Neural cell (in vitro differentiated cells): ENCODE results near the gene MST1. TPM values are rescaled to one million over a fixed set of nuclear protein-coding genes. Genes with fewer than 3 reads are reported as not detected.

Source experiments
- H2AFZ ChIP-seq: fragments of 200-600, 300-800 bp; sonication (generic), shearing (Covaris generic); 2 replicates; pipeline ENCODE4 v1.6.0; 2014; ENCODE audit warnings: low read depth, mild to moderate bottlenecking, antibody characterized with exemption, low read length, moderate library complexity
- H3F3A ChIP-seq: fragments of 200-600 bp; shearing (Covaris generic); 2 replicates; pipeline ENCODE4 v1.6.1; 2016; ENCODE audit warnings: mild to moderate bottlenecking, moderate library complexity, mixed read lengths, antibody characterized with exemption, low read length; ENCODE audit not compliant: insufficient read depth, poor library complexity, severe bottlenecking
- H3K27ac ChIP-seq: fragments of 200-600, 300-800 bp; sonication (generic), shearing (Covaris generic); 2 replicates; pipeline ENCODE4 v1.5.1; 2014; ENCODE audit warnings: mild to moderate bottlenecking, low read length, moderate library complexity
- H3K27me3 ChIP-seq: fragments of 300-800, 200-600 bp; sonication (generic), shearing (Covaris generic); 2 replicates; pipeline ENCODE4 v1.6.0; 2014; ENCODE audit warnings: mild to moderate bottlenecking, low read depth, low read length, moderate library complexity; ENCODE audit not compliant: insufficient read depth
- H3K36me3 ChIP-seq: fragments of 300-800, 200-600 bp; sonication (generic), shearing (Covaris generic); 2 replicates; pipeline ENCODE4 v1.5.1; 2014; ENCODE audit warnings: mild to moderate bottlenecking, antibody characterized with exemption, low read length, moderate library complexity; ENCODE audit not compliant: insufficient read depth
- H3K4me2 ChIP-seq: fragments of 300-800, 200-600 bp; sonication (generic), shearing (Covaris generic); 2 replicates; pipeline ENCODE4 v1.6.0; 2014; ENCODE audit warnings: mild to moderate bottlenecking, low read length
- H3K4me3 ChIP-seq: fragments of 300-800, 200-600 bp; sonication (generic), shearing (Covaris generic); 2 replicates; pipeline ENCODE4 v1.5.1; 2014; ENCODE audit warnings: mild to moderate bottlenecking, low read length, moderate library complexity
- H3K79me2 ChIP-seq: fragments of 200-600 bp; shearing (Covaris generic); replicated peaks from 2 replicates; pipeline ENCODE4 v1.6.0; 2014; ENCODE audit warnings: mild to moderate bottlenecking, low read length, moderate library complexity; ENCODE audit not compliant: insufficient read depth
- H3K9ac ChIP-seq: fragments of 300-800, 200-600 bp; sonication (generic), shearing (Covaris generic); 2 replicates; pipeline ENCODE4 v1.6.1; 2016; ENCODE audit warnings: mild to moderate bottlenecking, low read length, mixed read lengths
- H3K9me2 ChIP-seq: fragments of 200-600 bp; shearing (Covaris generic); 2 replicates; pipeline ENCODE4 v1.6.1; 2016; ENCODE audit warnings: mild to moderate bottlenecking, low read length, mixed read lengths; ENCODE audit not compliant: insufficient read depth
- H3K9me3 ChIP-seq: fragments of 200-600, 300-800 bp; sonication (generic), shearing (Covaris generic); 2 replicates; pipeline ENCODE4 v1.6.1; 2016; ENCODE audit warnings: mild to moderate bottlenecking, mixed run types, low read length, moderate library complexity, mixed read lengths
- H4K20me1 ChIP-seq: fragments of 200-600 bp; shearing (Covaris generic); 2 replicates; pipeline ENCODE4 v1.6.1; 2016; ENCODE audit warnings: mild to moderate bottlenecking, mixed run types; ENCODE audit not compliant: insufficient read depth
- CTCF ChIP-seq: fragments of 450-650 bp; IDR thresholded peaks from 2 replicates; pipeline ENCODE4 v1.5.1; 2014; ENCODE audit warnings: antibody characterized with exemption, mild to moderate bottlenecking, moderate library complexity; ENCODE audit not compliant: poor library complexity, severe bottlenecking
- EP300 ChIP-seq: fragments of 450-650 bp; conservative IDR thresholded peaks from 2 replicates; pipeline ENCODE4 v1.6.1; 2014; ENCODE audit warnings: antibody characterized with exemption, mild to moderate bottlenecking, moderate library complexity; ENCODE audit not compliant: poor library complexity, severe bottlenecking
- EZH2 ChIP-seq: fragments of 200-600, 300-800 bp; shearing (Covaris generic), sonication (generic); IDR thresholded peaks from 2 replicates; pipeline ENCODE4 v1.6.1; 2014; ENCODE audit warnings: antibody characterized with exemption, low read length, borderline replicate concordance, mild to moderate bottlenecking; ENCODE audit not compliant: insufficient read depth, poor library complexity, severe bottlenecking
- MXI1 ChIP-seq: fragments of 450-650 bp; conservative IDR thresholded peaks from 2 replicates; pipeline ENCODE4 v1.6.1; 2014; ENCODE audit warnings: antibody characterized with exemption, mild to moderate bottlenecking; ENCODE audit not compliant: poor library complexity, severe bottlenecking
- POLR2AphosphoS5 ChIP-seq: IDR thresholded peaks from 2 replicates; pipeline ENCODE4 v1.6.1; 2012
- RAD21 ChIP-seq: fragments of 450-650 bp; conservative IDR thresholded peaks from 2 replicates; pipeline ENCODE4 v1.6.1; 2014; ENCODE audit warnings: antibody characterized with exemption, mild to moderate bottlenecking, moderate library complexity
- REST ChIP-seq: IDR thresholded peaks from 2 replicates; pipeline ENCODE4 v1.6.1; 2012; ENCODE audit warnings: borderline replicate concordance
- SMC3 ChIP-seq: fragments of 450-650 bp; conservative IDR thresholded peaks from 2 replicates; pipeline ENCODE4 v1.6.1; 2014; ENCODE audit warnings: antibody characterized with exemption, mild to moderate bottlenecking, moderate library complexity; ENCODE audit not compliant: poor library complexity
- TAF1 ChIP-seq: IDR thresholded peaks from 2 replicates; pipeline ENCODE4 v1.6.1; 2012; ENCODE audit warnings: low read depth
- polyA plus RNA-seq: library from polyadenylated mRNA; depleted of rRNA; stranded (reverse); fragments of >200 nt; gene quantifications from 2 replicates; pipeline ENCODE4 v1.2.3, GENCODE V29; 2014

Gene MST1
- polyA plus RNA-seq, 1 donor from 2014 or later: 64.0 TPM

GRCh38 chr3:49704629-49705028 is 15.4 kb upstream of the MST1 start:
- TF ChIP-seq CTCF (no peak), MXI1 (no peak), EP300 (no peak), RAD21 (no peak), SMC3 (no peak), TAF1 (no peak), REST (no peak), POLR2AphosphoS5 (no peak), EZH2 (no peak)
- H3K27me3 ChIP-seq: no peaks in the 10 kb centered on the region
- H3K9me2 ChIP-seq: no peaks in the 10 kb centered on the region
- no peak overlapping the region for H3K27ac ChIP-seq
- H2AFZ ChIP-seq: no peak overlapping the region
- no peak overlapping the region for H3K4me2 ChIP-seq
- H3F3A ChIP-seq: no peaks in the 10 kb centered on the region
- no peaks in the 10 kb centered on the region for H3K36me3 ChIP-seq
- H3K79me2 ChIP-seq: no peaks in the 10 kb centered on the region
- no peaks in the 10 kb centered on the region for H3K9me3 ChIP-seq
- H3K4me3 ChIP-seq: no peak overlapping the region
- no peak overlapping the region for H3K9ac ChIP-seq
- no peaks in the 10 kb centered on the region for H4K20me1 ChIP-seq

GRCh38 chr3:49703956-49704355 is 14.7 kb upstream of the MST1 start:
- no peak overlapping the region for H3K27ac ChIP-seq
- no peaks in the 10 kb centered on the region for H3K9me2 ChIP-seq
- H3K36me3 ChIP-seq: no peaks in the 10 kb centered on the region
- no peaks in the 10 kb centered on the region for H3K9me3 ChIP-seq
- H3K4me3 ChIP-seq: no peak overlapping the region
- no peaks in the 10 kb centered on the region for H4K20me1 ChIP-seq
- H3K9ac ChIP-seq: no peak overlapping the region
- TF ChIP-seq MXI1 (no peak), RAD21 (no peak), REST (no peak), POLR2AphosphoS5 (no peak), EP300 (no peak), CTCF (no peak), TAF1 (no peak), SMC3 (no peak), EZH2 (no peak)
- no peaks in the 10 kb centered on the region for H3K27me3 ChIP-seq
- H2AFZ ChIP-seq: no peak overlapping the region
- no peaks in the 10 kb centered on the region for H3K79me2 ChIP-seq
- no peaks in the 10 kb centered on the region for H3F3A ChIP-seq
- no peak overlapping the region for H3K4me2 ChIP-seq
